CD4-positive, alpha-beta T cell treated with Interferon alpha-2 for 1 hour (primary cell): ENCODE data around the gene IFI16.
"Not testable (repeated sequence)": the region's sequence is repeated elsewhere in the genome, so short reads cannot be mapped to it uniquely, and the experiment has no call there.

ENCODE experiments used
- DNase-seq, 2 donors: peaks; one replicate each; pipeline ENCODE4 v3.0.0-alpha.2; 2020 to 2022

Gene IFI16

GRCh38 chr1:159008744-159009188 lies 941 bp upstream of the IFI16 start:
- DNase-seq: peak; percentile 78 to 87

- peak in 1 of 2 donors; percentile 40 for DNase-seq
Measured at GRCh38 chr1:159009287-159009686, 420 bp upstream of the IFI16 start.

GRCh38 chr1:159010391-159010790 lies 684 bp downstream of the IFI16 start:
- DNase-seq: no peak

- peak; percentile 40 to 58 for DNase-seq
Measured at GRCh38 chr1:159011001-159011400, 1.3 kb downstream of the IFI16 start.

- peak in 1 of 2 donors; percentile 38 for DNase-seq
Measured at GRCh38 chr1:159011751-159012150, 2.0 kb downstream of the IFI16 start.

- DNase-seq: peak; percentile 70 to 84
Measured at GRCh38 chr1:159012495-159012894, 2.8 kb downstream of the IFI16 start.

- peak in 1 of 2 donors; percentile 30 for DNase-seq
Measured at GRCh38 chr1:159014003-159014571, 4.4 kb downstream of the IFI16 start.

- no peak for DNase-seq
Measured at GRCh38 chr1:159014851-159015250, 5.1 kb downstream of the IFI16 start.

- DNase-seq: peak; percentile 83 to 84
Measured at GRCh38 chr1:159015440-159015909, 5.8 kb downstream of the IFI16 start.

GRCh38 chr1:159023723-159024122 lies 14.0 kb downstream of the IFI16 start:
- no peak for DNase-seq

- no peak for DNase-seq
Measured at GRCh38 chr1:159025043-159025442, 15.3 kb downstream of the IFI16 start.

GRCh38 chr1:159026841-159027240 lies 17.1 kb downstream of the IFI16 start:
- not testable (repeated sequence) for DNase-seq

- no peak for DNase-seq
Measured at GRCh38 chr1:159030311-159030710, 20.6 kb downstream of the IFI16 start.

GRCh38 chr1:159030877-159031447 lies 21.3 kb downstream of the IFI16 start:
- DNase-seq: no peak

GRCh38 chr1:159040206-159040605 lies 30.5 kb downstream of the IFI16 start:
- no peak for DNase-seq

- no peak for DNase-seq
Measured at GRCh38 chr1:159040893-159041724, 31.4 kb downstream of the IFI16 start.

- peak in 1 of 2 donors; percentile 48 for DNase-seq
Measured at GRCh38 chr1:159046486-159046885, 36.8 kb downstream of the IFI16 start.

GRCh38 chr1:159051436-159051835 lies 41.7 kb downstream of the IFI16 start:
- no peak for DNase-seq

- no peak for DNase-seq
Measured at GRCh38 chr1:159054427-159054826, 44.7 kb downstream of the IFI16 start.

- peak; percentile 14 to 31 for DNase-seq
Measured at GRCh38 chr1:159055181-159055641, 45.5 kb downstream of the IFI16 start.

- no peak for DNase-seq
Measured at GRCh38 chr1:159056069-159056698, 46.5 kb downstream of the IFI16 start.

GRCh38 chr1:159058751-159059150 lies 49.0 kb downstream of the IFI16 start:
- DNase-seq: no peak

GRCh38 chr1:159065106-159065505 lies 55.4 kb downstream of the IFI16 start:
- no peak for DNase-seq
